Erythroblast (primary cell): Measurements from ENCODE around the gene FGF5.
"Not testable (repeated sequence)": the region's sequence is repeated elsewhere in the genome, so short reads cannot be mapped to it uniquely, and the experiment has no call there.

ENCODE experiments used
- DNase-seq, 2 experiments: peaks; one replicate each; lab custom pipeline; 2025; lab: John Stamatoyannopoulos, UW
- GATA1 ChIP-seq: IDR thresholded peaks from 2 replicates; pipeline ENCODE4 v1.6.1; 2011; ENCODE audit warnings: low read depth, mild to moderate bottlenecking, control low read depth, low read length, moderate library complexity
- POLR2A ChIP-seq: IDR thresholded peaks from 2 replicates; pipeline ENCODE4 v1.6.1; 2011; ENCODE audit warnings: mild to moderate bottlenecking, low read length

Gene FGF5

DNA sequence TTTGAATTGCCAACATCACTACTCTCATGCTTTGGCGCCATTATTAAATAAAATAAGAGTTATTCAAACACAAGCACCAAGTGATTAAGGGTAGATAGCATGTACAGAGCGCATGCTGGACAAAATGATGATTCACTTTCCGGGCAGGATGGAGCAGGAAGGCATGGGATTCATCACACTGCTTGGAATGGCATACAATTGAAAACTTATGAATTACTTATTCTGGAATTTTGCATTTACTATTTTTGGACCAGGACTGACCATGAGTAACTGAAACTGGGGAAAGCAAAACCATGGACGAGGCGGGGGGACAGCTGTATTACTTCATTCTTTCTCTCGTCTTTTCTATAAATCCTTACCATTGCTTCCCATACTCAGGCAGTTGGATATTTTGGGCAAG, 28.5 kb upstream of the FGF5 start:
- TF ChIP-seq POLR2A: no peak
- no peak for TF ChIP-seq GATA1
- DNase-seq: no peak

DNA sequence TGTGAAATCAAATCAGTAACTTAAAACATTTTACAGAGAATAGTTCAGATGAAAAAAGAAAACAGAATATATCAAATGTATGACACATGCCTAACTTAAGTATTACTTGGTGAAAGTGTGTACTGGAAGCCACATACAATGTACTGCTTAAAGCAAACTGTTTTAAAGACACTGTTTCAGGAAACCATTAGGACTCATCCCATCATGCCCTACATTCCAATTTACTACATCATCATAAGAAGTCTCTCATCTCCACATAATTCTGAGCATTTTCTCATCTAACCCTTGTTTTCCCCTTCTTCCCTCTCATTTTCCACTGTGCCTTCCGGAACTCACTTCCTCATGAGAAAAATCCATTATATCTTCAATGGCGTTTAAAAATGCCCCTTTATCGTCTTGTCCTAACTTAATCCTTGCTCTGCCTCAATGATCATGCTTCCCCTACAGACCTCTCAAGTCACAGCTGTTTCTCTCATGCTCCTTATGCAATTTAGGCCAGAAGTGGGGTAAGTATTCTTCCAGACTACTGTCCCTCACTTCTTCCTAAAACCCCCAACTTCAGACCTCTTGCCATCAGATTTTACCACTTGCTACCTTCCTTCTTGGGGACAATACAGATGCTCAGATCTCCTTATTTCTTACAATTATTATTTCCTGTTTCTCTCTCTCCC, 26.8 kb upstream of the FGF5 start:
- no peak for TF ChIP-seq POLR2A
- TF ChIP-seq GATA1: no peak
- no peak for DNase-seq

DNA sequence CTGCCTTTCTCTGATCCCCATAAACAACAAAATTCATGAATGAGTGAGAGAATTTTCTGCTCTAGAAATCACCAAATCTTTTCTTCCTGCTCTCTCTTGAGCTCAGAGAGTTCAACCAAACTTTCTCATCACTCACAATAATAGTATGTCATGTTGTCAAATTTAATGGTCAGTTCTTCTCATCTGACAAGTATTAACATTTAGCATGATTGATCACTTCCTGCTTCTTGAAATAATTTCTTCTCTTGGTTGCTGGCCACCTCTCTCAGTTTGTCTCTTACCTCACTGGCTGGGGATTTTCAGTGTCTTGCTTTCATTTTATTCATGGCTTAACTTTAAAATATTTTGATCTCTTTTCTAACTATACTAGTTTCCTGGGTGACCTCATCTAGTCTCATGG, 25.5 kb upstream of the FGF5 start:
- no peak for DNase-seq
- TF ChIP-seq GATA1 (no peak), POLR2A (no peak)

DNA sequence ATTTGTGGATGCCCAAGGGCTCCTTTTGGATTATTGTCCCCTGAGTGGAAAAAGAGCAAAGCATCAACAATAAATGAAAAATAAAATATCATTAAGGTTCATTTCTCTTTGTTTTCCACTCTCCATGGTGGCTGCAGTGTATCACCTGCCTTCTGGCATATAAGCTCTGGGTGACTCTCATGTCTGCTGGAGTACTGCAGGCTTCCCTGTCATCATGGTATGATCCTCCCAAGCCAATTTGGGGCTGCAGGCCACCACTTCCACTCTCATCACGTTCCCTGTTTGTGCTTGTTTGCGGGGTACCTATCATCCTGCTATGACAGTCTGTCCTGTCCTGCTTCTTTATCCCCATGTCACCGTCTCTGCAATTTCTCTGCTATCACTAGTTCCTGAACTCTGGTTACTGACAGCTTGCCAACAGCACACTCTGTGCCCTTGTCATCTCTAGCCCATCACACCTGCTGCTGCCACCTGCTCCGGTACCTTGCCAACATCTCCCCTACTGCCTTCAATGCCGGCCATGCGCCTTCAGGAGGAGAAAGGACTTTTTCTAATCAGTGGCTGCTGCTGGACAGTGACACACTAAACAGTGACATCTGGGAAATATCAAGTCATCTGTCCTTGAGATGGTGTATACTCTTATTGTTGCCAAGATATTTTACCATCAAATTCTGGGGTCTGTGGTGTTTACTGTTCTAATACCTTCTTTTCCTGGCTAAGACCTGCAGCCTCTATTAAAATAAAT, 23.0 kb upstream of the FGF5 start:
- TF ChIP-seq POLR2A (no peak), GATA1 (no peak)
- DNase-seq: no peak

DNA sequence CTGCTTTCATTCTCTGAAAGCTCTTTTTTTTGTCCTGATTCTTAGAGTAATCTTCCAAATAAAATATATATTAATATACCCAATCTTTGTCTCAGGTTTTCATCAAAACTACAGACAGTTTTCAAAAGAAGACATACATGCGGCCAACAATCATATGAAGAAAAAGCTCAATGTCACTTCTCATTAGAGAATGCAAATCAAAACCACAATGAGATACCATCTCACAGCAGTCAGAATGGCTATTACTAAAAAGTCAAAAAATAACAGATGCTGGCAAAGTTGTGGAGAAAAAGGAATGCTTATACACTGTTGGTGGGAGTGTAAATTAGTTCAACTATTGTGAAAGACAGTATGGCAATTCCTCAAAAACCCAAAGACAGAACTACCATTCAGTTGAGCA, 19.0 kb upstream of the FGF5 start:
- not testable (repeated sequence) for DNase-seq

DNA sequence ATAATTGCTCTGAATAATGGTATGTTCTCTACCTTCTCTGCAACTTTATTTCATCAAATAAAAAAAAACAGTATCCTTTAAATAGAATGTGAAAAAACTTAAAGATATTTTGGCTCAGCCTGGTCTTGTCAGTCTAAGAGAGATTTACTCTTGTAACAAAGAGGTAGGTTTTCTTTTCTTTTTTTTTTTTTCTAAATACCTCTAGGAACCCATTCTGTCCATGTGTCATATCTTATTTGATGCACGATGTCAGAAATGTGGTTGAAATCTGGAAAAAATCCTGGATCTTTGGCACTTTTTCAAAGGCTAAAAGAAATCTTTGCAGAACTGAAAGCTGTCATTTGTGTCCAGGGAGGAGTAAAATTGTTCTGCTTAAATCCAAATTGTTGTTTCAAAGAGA, 17.3 kb upstream of the FGF5 start:
- TF ChIP-seq POLR2A (no peak), GATA1 (no peak)

DNA sequence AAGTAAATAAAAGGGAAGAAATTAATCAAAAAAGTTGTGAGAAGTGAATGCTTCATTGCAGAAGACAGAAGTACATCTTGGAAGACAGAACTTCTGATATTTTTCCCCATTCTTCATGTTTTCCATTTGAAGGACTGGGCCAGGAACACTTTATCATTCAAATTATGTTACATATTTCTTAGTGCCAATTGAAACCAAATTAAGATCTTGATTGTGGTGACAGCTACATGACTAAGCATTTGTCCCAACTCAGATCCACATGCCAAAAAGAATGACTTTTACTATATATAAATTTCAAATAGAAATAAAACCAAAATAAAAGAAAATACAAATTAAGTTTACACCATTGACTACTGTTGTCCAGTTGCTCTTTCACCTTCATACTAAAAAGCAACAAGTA, 14.0 kb upstream of the FGF5 start:
- peak; percentile 66 to 76 for DNase-seq
- TF ChIP-seq GATA1: no peak
- no peak for TF ChIP-seq POLR2A

More for the DNA sequence above, 17.3 kb upstream of the FGF5 start:
- no peak for DNase-seq

DNA sequence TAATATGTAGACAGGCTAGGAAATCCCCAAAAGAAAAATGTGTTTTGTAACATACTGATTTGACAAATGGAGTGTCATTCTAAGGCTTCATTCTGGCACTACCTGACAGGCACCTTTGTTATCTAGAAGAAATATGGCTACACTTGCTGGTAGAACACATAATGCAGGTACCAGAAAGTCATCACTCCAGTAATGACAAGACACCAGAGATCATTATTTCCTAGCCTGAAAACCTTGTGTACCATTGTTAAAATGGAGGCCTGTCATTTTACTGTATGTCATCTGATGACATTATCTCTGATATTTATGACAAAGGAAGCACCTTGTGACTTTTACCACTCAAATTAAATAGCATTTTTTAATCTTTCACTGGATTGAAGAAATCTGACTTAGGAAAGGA, 13.5 kb upstream of the FGF5 start:
- DNase-seq: no peak
- TF ChIP-seq POLR2A: no peak
- TF ChIP-seq GATA1: no peak

DNA sequence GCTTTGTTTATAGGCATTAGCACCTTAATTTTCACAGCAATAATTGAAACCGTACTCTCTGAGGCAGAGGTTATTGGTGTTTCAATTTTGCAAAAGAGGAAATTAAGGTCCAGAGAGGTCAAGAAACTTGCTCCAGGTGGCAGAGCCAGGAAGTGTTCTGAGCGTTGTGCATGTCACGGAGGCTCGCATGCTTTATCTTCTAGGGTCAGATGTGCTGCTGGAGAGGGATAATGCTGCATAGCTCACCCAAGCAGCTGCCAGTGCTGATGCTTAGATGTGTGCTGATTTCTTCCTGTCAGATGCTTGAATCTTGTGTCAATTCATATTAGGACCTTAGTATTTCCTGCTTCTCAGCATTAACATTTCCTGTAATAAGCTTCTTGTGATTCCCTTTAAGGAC, 13.0 kb upstream of the FGF5 start:
- TF ChIP-seq GATA1: peak; percentile 60
- TF ChIP-seq POLR2A: no peak

DNA sequence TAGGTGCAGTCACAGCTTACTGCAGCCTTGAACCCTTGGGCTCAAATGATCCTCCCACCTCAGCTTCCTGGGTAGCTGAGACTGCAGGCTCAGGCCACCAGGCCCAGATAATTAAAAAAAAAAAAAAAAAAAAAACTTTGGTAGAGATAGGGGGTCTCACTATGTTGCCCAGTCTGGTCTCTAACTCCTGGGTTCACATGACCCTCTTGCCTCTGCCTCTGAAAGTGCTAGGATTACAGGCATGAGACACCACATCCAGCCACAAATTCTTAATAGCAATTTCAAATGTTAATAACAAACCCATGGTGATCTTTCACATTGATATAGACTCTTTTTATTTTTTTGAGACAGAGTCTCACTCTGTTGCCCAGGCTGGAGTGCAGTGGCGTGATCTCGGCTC, 12.3 kb upstream of the FGF5 start:
- DNase-seq: peak in 1 of 2 experiments; percentile 17
- TF ChIP-seq POLR2A (no peak), GATA1 (no peak)

More for the DNA sequence above, 13.0 kb upstream of the FGF5 start:
- DNase-seq: peak; percentile 91 to 94

DNA sequence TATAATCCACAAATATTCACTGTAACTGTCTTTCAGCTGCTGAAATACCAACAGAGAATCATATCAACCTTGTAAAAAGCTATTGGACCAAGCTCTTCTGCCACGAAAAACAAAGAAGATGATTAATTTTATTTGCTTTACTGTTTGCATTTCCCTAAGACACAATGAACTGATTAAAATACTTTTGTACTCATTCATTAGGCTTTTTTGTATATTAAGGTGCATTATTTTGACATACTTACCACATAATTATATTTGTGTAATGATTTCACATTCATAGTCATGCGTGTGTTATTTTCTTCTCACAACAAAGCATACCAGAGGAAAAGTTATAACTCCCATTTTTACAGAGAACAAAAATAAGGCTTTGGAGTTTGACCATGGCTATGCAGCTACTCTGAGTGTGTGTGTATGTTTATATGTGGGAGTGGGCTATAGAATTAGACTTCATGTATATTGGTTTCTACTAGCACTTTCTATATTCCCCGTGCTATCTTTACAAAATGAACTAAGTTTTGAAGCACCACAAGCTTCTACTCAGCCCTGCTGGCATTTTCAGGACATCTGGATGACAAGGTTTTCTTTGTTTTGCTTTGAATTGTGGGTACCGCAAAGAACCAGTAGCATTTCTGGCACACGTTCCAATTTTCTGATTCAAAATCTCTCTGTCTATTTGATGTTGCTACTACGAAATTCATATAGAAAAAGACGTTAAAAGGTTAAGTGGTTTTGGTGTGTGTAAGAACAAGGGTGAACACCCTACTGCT, 11.0 kb upstream of the FGF5 start:
- no peak for TF ChIP-seq GATA1
- no peak for TF ChIP-seq POLR2A
- no peak for DNase-seq

DNA sequence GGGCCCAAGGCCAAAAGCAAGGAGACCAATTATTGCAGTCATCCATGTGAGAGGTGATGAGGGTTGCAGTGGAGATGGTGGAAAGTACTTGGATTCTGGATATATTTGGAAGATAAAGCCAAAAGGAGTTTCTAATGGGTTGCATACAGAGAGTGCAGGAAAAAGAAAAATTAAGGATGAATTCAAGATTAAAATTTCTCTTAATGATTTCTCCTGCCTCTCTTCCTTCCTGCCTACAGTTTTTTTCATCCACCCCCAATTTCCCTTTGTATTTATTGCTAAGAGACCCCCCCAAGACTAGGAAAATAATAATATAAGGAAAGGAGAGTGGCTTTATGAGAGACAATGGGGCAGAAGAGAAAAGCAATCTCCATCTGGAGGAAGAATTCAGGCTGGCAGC, 8.6 kb upstream of the FGF5 start:
- DNase-seq: no peak
- TF ChIP-seq POLR2A (no peak), GATA1 (no peak)

DNA sequence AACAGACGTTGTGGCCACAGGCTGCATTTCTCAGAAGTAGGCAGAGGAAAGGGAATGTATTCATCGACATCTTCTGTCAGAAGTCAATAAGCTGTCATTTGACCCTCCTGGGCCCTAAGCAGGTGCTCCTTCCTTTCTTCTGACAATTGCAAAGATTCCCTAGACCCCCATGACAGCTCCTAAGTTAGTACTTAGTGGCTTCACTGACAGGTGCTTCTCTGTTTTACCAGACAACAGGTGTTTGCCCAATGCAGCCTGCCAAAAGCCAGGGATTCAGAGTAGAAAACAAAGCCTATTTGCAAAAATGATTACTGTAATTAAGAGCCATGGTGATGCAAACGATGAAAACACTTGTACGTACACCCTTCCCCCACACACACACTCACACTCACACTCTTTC, 7.5 kb upstream of the FGF5 start:
- no peak for DNase-seq
- TF ChIP-seq GATA1 (no peak), POLR2A (no peak)

DNA sequence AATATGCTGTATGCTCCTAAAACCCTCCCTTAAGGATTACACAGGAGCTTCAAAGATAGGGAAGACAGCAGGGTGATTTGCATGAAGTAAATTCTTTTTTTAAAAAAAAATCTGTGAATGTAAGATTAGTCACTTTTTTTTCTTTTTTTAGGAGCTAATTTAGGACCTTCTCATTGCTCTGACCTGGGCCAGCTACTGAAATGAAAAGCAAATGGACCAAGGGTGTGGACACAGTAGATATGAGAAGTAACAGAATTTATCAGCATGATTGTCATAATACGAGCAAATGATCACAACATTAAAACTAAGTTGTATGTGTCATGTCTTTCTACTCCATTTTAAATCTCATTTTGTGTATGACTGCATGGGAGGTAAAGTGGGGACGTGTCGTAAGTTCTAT, 6.6 kb upstream of the FGF5 start:
- peak in 1 of 2 experiments; percentile 8 for DNase-seq
- no peak for TF ChIP-seq GATA1
- TF ChIP-seq POLR2A: no peak
